Breast epithelium (tissue), 4 donors: ENCODE results near the gene IRAK1. TPM values are rescaled to one million over a fixed set of nuclear protein-coding genes. Genes with fewer than 3 reads are reported as not detected.
A peak's percentile ranks its signal among the peaks of the same experiment; 100 is the strongest.

Source experiments
- DNase-seq, 2 donors: peaks; one replicate each; pipeline ENCODE4 v3.0.0-alpha.2; 2019; ENCODE audit warnings: low spot score in 2 of 2
- H3K27ac ChIP-seq, 2 donors: fragments of 200-600 bp; sonication (generic) in 1 of 2; one replicate each; pipeline ENCODE4 v1.5.1; 2016 to 2019; ENCODE audit warnings: mild to moderate bottlenecking in 1 of 2
- H3K27me3 ChIP-seq, 2 donors: fragments of 200-600 bp; sonication (generic) in 1 of 2; one replicate each; pipeline versions ENCODE4 v1.5.1 to v1.6.0; 2017 to 2019; ENCODE audit warnings: control low read depth in 1 of 2, mild to moderate bottlenecking in 1 of 2
- H3K36me3 ChIP-seq: fragments of 200-600 bp; one replicate; pipeline ENCODE4 v1.5.1; 2019
- H3K4me1 ChIP-seq, 2 donors: fragments of 200-600 bp; sonication (generic); one replicate each; pipeline ENCODE4 v1.5.1; 2016 to 2019; ENCODE audit warnings: control low read depth in 1 of 2
- H3K4me3 ChIP-seq, 3 donors: fragments of 200-600 bp; sonication (generic); 1 replicate in 2 of 3; 2 replicates in 1 of 3; pipeline ENCODE4 v1.5.1; 2016 to 2019; ENCODE audit warnings: mild to moderate bottlenecking in 3 of 3, moderate library complexity in 2 of 3
- H3K9me3 ChIP-seq, 2 donors: fragments of 200-600 bp; sonication (generic) in 1 of 2; one replicate each; pipeline ENCODE4 v1.5.1; 2016 to 2019; ENCODE audit warnings: control low read depth in 1 of 2
- POLR2A ChIP-seq: fragments of 450-650 bp; IDR thresholded peaks from one replicate; pipeline ENCODE4 v1.6.1; 2016; ENCODE audit warnings: antibody characterized with exemption, mild to moderate bottlenecking, moderate library complexity
- POLR2AphosphoS5 ChIP-seq, 3 donors: sonication (generic); formaldehyde crosslinking; IDR thresholded peaks; one replicate each; pipeline ENCODE4 v1.6.1; 2017; ENCODE audit warnings: antibody characterized with exemption in 3 of 3
- intact Hi-C: fragments of 100-400 bp; cut with DNase I; formaldehyde crosslinking; loops from one replicate; pipeline ENCODE4 v1.15.1; 2023; ENCODE audit warnings: low total_unique reads
- total RNA-seq, 3 donors: library from RNA; depleted of rRNA; stranded (reverse); fragments of >200 nt; gene quantifications; one replicate each; pipeline ENCODE4 v1.1.0, GENCODE V29; 2016
- TF ChIP-seq, protein P1 (sequence below), 3 donors: fragments of 450-650 bp; IDR thresholded peaks; one replicate each; pipeline ENCODE4 v1.5.1; 2016 to 2017; ENCODE audit warnings: antibody characterized with exemption in 3 of 3, mild to moderate bottlenecking in 3 of 3, moderate library complexity in 3 of 3

The IRAK1 gene
- total RNA-seq, 3 donors from 2014 or later = 43.7 to 66.2 (median 50.8) TPM

- no peaks in the 10 kb centered on the region for H3K9me3 ChIP-seq
- peak overlapping the region in 1 of 2 donors; percentile 25 for H3K27ac ChIP-seq
- no peak for TF ChIP-seq POLR2A
- TF ChIP-seq POLR2AphosphoS5 (IDR thresholded peaks at IDR 0.05) = no peak
- TF ChIP-seq, protein P1, sequence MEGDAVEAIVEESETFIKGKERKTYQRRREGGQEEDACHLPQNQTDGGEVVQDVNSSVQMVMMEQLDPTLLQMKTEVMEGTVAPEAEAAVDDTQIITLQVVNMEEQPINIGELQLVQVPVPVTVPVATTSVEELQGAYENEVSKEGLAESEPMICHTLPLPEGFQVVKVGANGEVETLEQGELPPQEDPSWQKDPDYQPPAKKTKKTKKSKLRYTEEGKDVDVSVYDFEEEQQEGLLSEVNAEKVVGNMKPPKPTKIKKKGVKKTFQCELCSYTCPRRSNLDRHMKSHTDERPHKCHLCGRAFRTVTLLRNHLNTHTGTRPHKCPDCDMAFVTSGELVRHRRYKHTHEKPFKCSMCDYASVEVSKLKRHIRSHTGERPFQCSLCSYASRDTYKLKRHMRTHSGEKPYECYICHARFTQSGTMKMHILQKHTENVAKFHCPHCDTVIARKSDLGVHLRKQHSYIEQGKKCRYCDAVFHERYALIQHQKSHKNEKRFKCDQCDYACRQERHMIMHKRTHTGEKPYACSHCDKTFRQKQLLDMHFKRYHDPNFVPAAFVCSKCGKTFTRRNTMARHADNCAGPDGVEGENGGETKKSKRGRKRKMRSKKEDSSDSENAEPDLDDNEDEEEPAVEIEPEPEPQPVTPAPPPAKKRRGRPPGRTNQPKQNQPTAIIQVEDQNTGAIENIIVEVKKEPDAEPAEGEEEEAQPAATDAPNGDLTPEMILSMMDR (IDR thresholded peaks at IDR 0.05) = no peak
- intact Hi-C loops = no loop called here
- peaks cover 0 to 10% of the 10 kb centered on the region in 2 donors for H3K4me1 ChIP-seq
- no peaks in the 10 kb centered on the region for H3K36me3 ChIP-seq
- peaks cover 0 to 42% of the 10 kb centered on the region in 2 donors for H3K27me3 ChIP-seq
- H3K4me3 ChIP-seq = no peak overlapping the region
- DNase-seq = peak in 1 of 2 donors; percentile 26
These were observed 37.1 kb upstream of the IRAK1 start for GRCh38 chrX:154056770-154057241.

DNA sequence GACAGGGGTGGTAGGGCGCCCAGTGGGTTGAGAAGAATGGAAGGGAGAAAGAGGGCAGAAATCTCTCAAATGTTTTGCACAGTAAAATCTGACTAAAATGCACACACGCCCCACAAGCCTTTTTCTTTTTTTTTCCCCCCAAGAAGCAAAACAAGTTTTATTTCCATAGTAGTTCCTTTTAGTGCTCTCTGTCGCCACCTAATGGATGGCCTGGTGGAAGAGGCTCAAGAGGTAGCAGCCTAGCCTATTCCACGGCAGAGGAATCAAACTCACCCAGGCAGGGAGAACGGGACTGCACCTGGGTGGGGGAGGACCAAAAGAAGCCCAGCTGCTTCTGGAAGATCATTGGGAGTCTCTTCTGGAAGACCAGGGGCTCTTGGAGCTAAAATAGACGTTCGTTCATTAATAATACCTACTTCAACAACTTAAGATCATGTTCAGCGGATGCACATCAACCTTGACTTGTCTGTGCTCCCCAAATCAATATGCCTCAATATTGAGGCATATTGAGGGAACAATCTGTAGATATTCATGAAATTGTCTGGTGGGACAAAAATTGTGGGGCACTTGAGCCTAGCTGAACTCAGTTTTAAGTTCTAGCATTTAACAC is 31.6 kb upstream of the IRAK1 start:
- intact Hi-C loops = no loop called here
- Histone ChIP-seq H3K36me3 (no peaks in the 10 kb centered on the region), H3K9me3 (no peaks in the 10 kb centered on the region), H3K27ac (peak overlapping the region; percentile 70 to 74), H3K4me1 (peaks cover 3 to 14% of the 10 kb centered on the region in 2 donors), H3K27me3 (peaks cover 0 to 37% of the 10 kb centered on the region in 2 donors), H3K4me3 (no peak overlapping the region)
- peak; percentile 54 to 59 for DNase-seq
- TF ChIP-seq, protein P1 (IDR thresholded peaks at IDR 0.05) = peak; percentile 50 to 58 (median 52)
- no peak for TF ChIP-seq POLR2AphosphoS5 (IDR thresholded peaks at IDR 0.05)

- DNase-seq = no peak
- peak overlapping the region; percentile 70 to 74 for H3K27ac ChIP-seq
- intact Hi-C loops = no loop called here
- TF ChIP-seq POLR2AphosphoS5 (IDR thresholded peaks at IDR 0.05) (no peak), POLR2A (no peak)
- TF ChIP-seq, protein P1 (IDR thresholded peaks at IDR 0.05) = no peak
- H3K4me3 ChIP-seq = no peak overlapping the region
- no peaks in the 10 kb centered on the region for H3K9me3 ChIP-seq
- peaks cover 3 to 14% of the 10 kb centered on the region in 2 donors for H3K4me1 ChIP-seq
- H3K27me3 ChIP-seq = peaks cover 0 to 45% of the 10 kb centered on the region in 2 donors
- H3K36me3 ChIP-seq = no peaks in the 10 kb centered on the region
These were observed 30.4 kb upstream of the IRAK1 start for GRCh38 chrX:154050113-154050495.

DNA sequence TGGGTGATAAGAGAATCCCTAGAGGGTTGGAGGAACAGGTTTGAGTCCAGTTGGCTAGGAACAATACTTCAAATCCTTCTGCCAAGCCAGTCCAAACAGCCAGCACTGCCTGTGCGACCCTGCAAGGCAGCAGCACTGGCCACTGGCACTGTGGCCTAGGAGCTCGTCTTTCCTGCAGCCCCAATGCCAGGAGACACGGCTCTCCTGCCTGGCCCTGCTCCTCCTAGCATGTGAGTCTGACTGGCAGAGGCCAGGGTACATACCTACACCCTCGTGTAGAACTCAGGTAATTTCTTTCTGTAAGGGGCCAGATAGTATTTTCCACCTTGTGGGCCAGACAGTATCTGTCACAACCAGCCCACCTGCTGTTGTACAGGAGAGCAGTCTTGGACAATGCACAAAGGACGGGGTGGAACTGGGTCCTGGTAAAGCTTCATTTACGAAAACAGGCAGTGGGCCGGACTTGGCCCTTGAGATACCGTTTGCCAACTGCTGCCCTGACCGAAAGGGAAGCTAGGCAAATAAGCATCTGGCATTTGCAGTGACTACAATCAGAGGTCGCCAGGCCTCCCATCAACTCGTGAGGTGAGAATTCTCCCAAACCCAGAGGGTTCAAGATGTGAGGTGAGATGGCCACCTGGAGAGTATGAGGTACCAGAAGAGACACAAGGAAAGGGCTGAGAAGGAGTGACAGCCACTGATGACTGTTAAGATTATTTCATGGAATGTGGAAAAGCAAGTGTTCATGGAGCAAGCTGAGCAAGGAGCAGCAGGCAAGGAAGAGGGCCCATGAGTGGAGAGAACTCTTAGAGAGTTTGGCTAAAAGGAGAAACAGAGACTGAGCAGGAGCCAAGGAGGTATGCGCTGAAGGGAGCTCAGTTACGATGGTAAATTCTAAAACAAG is 29.8 kb upstream of the IRAK1 start:
- Histone ChIP-seq H3K4me1 (peaks cover 3 to 14% of the 10 kb centered on the region in 2 donors), H3K9me3 (no peaks in the 10 kb centered on the region), H3K4me3 (no peak overlapping the region), H3K27me3 (peaks cover 0 to 49% of the 10 kb centered on the region in 2 donors), H3K27ac (peak overlapping the region; percentile 70 to 74), H3K36me3 (no peaks in the 10 kb centered on the region)
- intact Hi-C loops = no loop called here
- TF ChIP-seq POLR2A (no peak), POLR2AphosphoS5 (IDR thresholded peaks at IDR 0.05) (no peak)
- TF ChIP-seq, protein P1 (IDR thresholded peaks at IDR 0.05) = no peak
- peak in 1 of 2 donors; percentile 40 for DNase-seq

- DNase-seq = no peak
- Histone ChIP-seq H3K27ac (peak overlapping the region in 1 of 2 donors; percentile 74), H3K4me3 (no peak overlapping the region), H3K4me1 (peaks cover 3 to 14% of the 10 kb centered on the region in 2 donors), H3K27me3 (peaks cover 0 to 49% of the 10 kb centered on the region in 2 donors), H3K9me3 (no peaks in the 10 kb centered on the region), H3K36me3 (no peaks in the 10 kb centered on the region)
- TF ChIP-seq POLR2AphosphoS5 (IDR thresholded peaks at IDR 0.05) (no peak), POLR2A (no peak)
- TF ChIP-seq, protein P1 (IDR thresholded peaks at IDR 0.05) = no peak
- intact Hi-C loops = no loop called here
These were observed 28.7 kb upstream of the IRAK1 start for GRCh38 chrX:154048398-154048797.
